Keratinocyte (primary cell): ENCODE measurements around the gene FYTTD1.

ENCODE experiments used
- CTCF ChIP-seq, 3 experiments: IDR thresholded peaks in 1 of 3; conservative IDR thresholded peaks in 1 of 3; optimal IDR thresholded peaks in 1 of 3; 2 replicates in 2 of 3; 3 replicates in 1 of 3; pipeline versions ENCODE3 to v1.5.1; 2011; ENCODE audit warnings: low read length in 3 of 3, mild to moderate bottlenecking in 3 of 3, moderate library complexity in 2 of 3, control low read depth in 1 of 3, inconsistent platforms in 1 of 3; ENCODE audit not compliant: insufficient read depth in 2 of 3; ENCODE audit errors: extremely low read depth in 1 of 3
- EZH2 ChIP-seq: IDR thresholded peaks from one replicate; pipeline ENCODE4 v1.6.1; 2012; ENCODE audit warnings: inconsistent platforms, mild to moderate bottlenecking, low read length, moderate library complexity

- TF ChIP-seq CTCF (optimal IDR thresholded peaks at IDR 0.05 in 1 of 3, IDR thresholded peaks at IDR 0.05 in 1 of 3, conservative IDR thresholded peaks at IDR 0.05 in 1 of 3; ENCODE audit: extremely low read depth in 1 of 3, insufficient read depth in 2 of 3, low read length in 3 of 3) (no peak), EZH2 (no peak)
Observed at GRCh38 chr3:197793247-197793646, 43.6 kb downstream of the FYTTD1 start.
